ENCODE data around the gene MLX. TPM values are rescaled to one million over a fixed set of nuclear protein-coding genes. Genes with fewer than 3 reads are reported as not detected.

MLX gene
- total and polyA plus RNA-seq, 2 of the 8 experiments (the other 6 are each of a cell fraction or from before 2014, with no cell fraction given) = 27.0 to 27.5 TPM

DNA sequence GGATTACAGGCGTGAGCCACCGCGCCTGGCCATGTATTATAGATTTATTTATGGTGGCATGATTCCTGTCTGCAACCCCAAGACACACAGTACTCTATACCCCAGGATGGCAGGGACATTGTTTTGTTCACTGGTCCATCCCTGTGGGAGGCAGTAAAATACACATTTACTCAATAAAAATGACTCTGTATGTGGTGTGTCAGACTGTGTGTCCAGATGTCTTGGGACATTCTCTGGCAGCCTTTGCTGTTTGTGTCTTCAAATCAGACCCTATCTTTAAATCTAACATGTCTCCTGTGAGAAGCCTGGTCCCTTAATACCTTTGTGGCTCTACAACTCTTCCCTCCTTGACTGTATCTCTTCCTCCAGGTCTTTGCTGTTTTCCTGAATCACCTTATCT is 6.7 kb upstream of the MLX start (continued):
- TF ChIP-seq CEBPB (IDR thresholded peaks at IDR 0.05; ENCODE audit: low read depth, low read length) (no peak), MAFK (IDR thresholded peaks at IDR 0.05; ENCODE audit: low read depth, low read length) (no peak), CREB1 (IDR thresholded peaks at IDR 0.05) (no peak)
